Natural killer cell (primary cell): ENCODE results near the gene MRI1. TPM values are rescaled to one million over a fixed set of nuclear protein-coding genes. Genes with fewer than 3 reads are reported as not detected.

ENCODE experiments used
- ATAC-seq, 3 donors: fragments of 150-1000 bp in 2 of 3; fragments of 200-7000 bp in 1 of 3; cut with Tn5 transposase; 1 replicate in 1 of 3; 2 replicates in 2 of 3; pipeline ENCODE4 v1.10.0; 2021; ENCODE audit warnings: mild to moderate bottlenecking in 2 of 3, moderate library complexity in 2 of 3
- DNase-seq, 2 donors: peaks; one replicate each; pipeline versions ENCODE4 v3.0.0 to v3.0.0-alpha.2; 2013 to 2021; ENCODE audit warnings: mixed read lengths in 1 of 2
- H3K27ac ChIP-seq: one replicate; pipeline ENCODE4 v1.5.1; 2013; ENCODE audit warnings: mild to moderate bottlenecking, low read length
- H3K27me3 ChIP-seq: one replicate; pipeline ENCODE4 v1.6.1; 2013; ENCODE audit warnings: low read length; ENCODE audit not compliant: control insufficient read depth, insufficient read depth
- H3K36me3 ChIP-seq: one replicate; pipeline ENCODE4 v1.6.1; 2013; ENCODE audit warnings: low read length; ENCODE audit not compliant: control insufficient read depth, insufficient read depth
- H3K4me1 ChIP-seq: one replicate; pipeline ENCODE4 v1.6.1; 2013; ENCODE audit warnings: low read length; ENCODE audit not compliant: control insufficient read depth, insufficient read depth
- H3K4me3 ChIP-seq: one replicate; pipeline ENCODE4 v1.5.1; 2013; ENCODE audit warnings: low read length
- H3K9me3 ChIP-seq: one replicate; pipeline ENCODE4 v1.6.1; 2013; ENCODE audit warnings: low read length; ENCODE audit not compliant: control insufficient read depth, insufficient read depth
- H3K27ac Mint-ChIP-seq, 2 donors: one replicate each; pipeline ENCODE4 v1.8.0; 2022; ENCODE audit warnings: mild to moderate bottlenecking in 2 of 2, mixed read lengths in 2 of 2, moderate library complexity in 1 of 2
- H3K27me3 Mint-ChIP-seq, 2 donors: one replicate each; pipeline ENCODE4 v1.8.0; 2022; ENCODE audit warnings: low read depth in 2 of 2, mixed read lengths in 2 of 2
- H3K36me3 Mint-ChIP-seq: one replicate; pipeline ENCODE4 v1.8.0; 2022; ENCODE audit warnings: mixed read lengths
- H3K4me1 Mint-ChIP-seq, 2 donors: one replicate each; pipeline ENCODE4 v1.8.0; 2022; ENCODE audit warnings: mixed read lengths in 2 of 2
- H3K4me3 Mint-ChIP-seq: one replicate; pipeline ENCODE4 v1.8.0; 2022; ENCODE audit warnings: mild to moderate bottlenecking, moderate library complexity, mixed read lengths
- H3K9me3 Mint-ChIP-seq, 2 donors: one replicate each; pipeline ENCODE4 v1.8.0; 2022; ENCODE audit warnings: mixed read lengths in 2 of 2
- CTCF ChIP-seq: fragments of 200-600 bp; IDR thresholded peaks from one replicate; pipeline ENCODE4 v1.8.0; 2022; ENCODE audit warnings: antibody characterized with exemption
- WGBS: methylation state at CpG from one replicate; pipeline ENCODE4 v1.1.7; 2013; ENCODE audit warnings: missing lambda C conversion rate; ENCODE audit not compliant: insufficient coverage; 5-methylcytosine and 5-hydroxymethylcytosine counted together
- intact Hi-C: fragments of 100-400 bp; cut with micrococcal nuclease; formaldehyde crosslinking; loops from one replicate; pipeline ENCODE4 v1.14.2; 2022
- total RNA-seq, 4 donors: library from RNA; stranded (reverse); fragments of 120-200 nt in 1 of 4; gene quantifications; one replicate each; pipeline versions ENCODE4 v1.2.3 to v1.2.4, GENCODE V29; 2013 to 2022

The MRI1 gene
- total RNA-seq, 3 donors from 2014 or later (not counting 1 experiment from before 2014, with no cell fraction given), result 25.7 to 35.4 (median 26.7) TPM

- no peak for ATAC-seq
- no peaks in the 10 kb centered on the region for H3K36me3 Mint-ChIP-seq
These were observed 40.7 kb downstream of the MRI1 start for GRCh38 chr19:13804830-13805683.

GRCh38 chr19:13806728-13807127 lies 42.4 kb downstream of the MRI1 start:
- no peaks in the 10 kb centered on the region for H3K27me3 Mint-ChIP-seq
- H3K9me3 ChIP-seq, result no peaks in the 10 kb centered on the region
- H3K36me3 Mint-ChIP-seq, result no peaks in the 10 kb centered on the region
- H3K4me3 Mint-ChIP-seq, result no peak overlapping the region
- WGBS, result 86% methylated on average over 3 of the region's 3 CpGs
- no peak overlapping the region for H3K4me3 ChIP-seq
- no peak for TF ChIP-seq CTCF
- H3K9me3 Mint-ChIP-seq, result no peaks in the 10 kb centered on the region
- DNase-seq (no peak), ATAC-seq (no peak)
- no peaks in the 10 kb centered on the region for H3K4me1 Mint-ChIP-seq
- H3K27ac Mint-ChIP-seq, result no peak overlapping the region
- H3K27ac ChIP-seq, result no peak overlapping the region
- peaks cover 4% of the 10 kb centered on the region for H3K36me3 ChIP-seq
- H3K27me3 ChIP-seq, result no peaks in the 10 kb centered on the region
- H3K4me1 ChIP-seq, result no peaks in the 10 kb centered on the region
- intact Hi-C loops, result no loop called here

More at GRCh38 chr19:13804830-13805683, 40.7 kb downstream of the MRI1 start:
- DNase-seq, result peak in 1 of 2 donors; percentile 41
- Mint-ChIP-seq H3K27ac (no peak overlapping the region), H3K27me3 (no peaks in the 10 kb centered on the region), H3K4me1 (peaks cover 0 to 7% of the 10 kb centered on the region in 2 donors), H3K4me3 (no peak overlapping the region), H3K9me3 (no peaks in the 10 kb centered on the region)
- no peak for TF ChIP-seq CTCF
- H3K9me3 ChIP-seq, result no peaks in the 10 kb centered on the region
- H3K36me3 ChIP-seq, result peaks cover 4% of the 10 kb centered on the region
- no peak overlapping the region for H3K4me3 ChIP-seq
- WGBS, result 94% methylated on average over 35 of the region's 35 CpGs
- H3K27me3 ChIP-seq, result no peaks in the 10 kb centered on the region
- H3K27ac ChIP-seq, result no peak overlapping the region
- intact Hi-C loops, result no loop called here
- no peaks in the 10 kb centered on the region for H3K4me1 ChIP-seq

DNA sequence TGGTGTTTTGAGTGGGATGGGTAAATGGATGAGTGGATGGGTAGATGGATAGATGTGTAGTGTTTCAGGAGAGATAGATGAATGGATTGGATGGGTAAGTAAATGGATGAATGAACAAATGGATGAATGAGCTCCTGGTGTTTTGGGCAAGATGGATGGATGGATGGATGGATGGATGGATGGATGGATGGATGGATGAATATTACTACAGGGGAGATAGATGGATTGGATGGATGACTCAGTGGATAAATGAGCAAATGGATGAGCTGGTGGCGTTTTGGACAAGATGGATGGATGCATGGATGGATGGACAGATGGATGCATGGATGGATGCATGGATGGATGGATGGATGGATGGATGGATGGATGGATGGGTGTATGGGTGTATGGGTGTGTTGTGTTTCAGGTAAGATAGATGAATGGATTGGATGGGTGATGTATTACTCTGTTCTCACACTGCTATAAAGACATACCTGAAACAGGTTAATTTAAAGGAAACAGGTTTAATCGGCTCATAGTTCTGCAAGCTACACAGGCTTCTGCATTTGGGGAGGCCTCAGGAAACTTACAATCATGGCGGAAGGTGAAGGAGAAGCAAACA lies 43.2 kb downstream of the MRI1 start:
- Mint-ChIP-seq H3K27me3 (no peaks in the 10 kb centered on the region), H3K4me1 (no peaks in the 10 kb centered on the region), H3K9me3 (no peaks in the 10 kb centered on the region), H3K4me3 (no peak overlapping the region), H3K36me3 (no peaks in the 10 kb centered on the region), H3K27ac (no peak overlapping the region)
- ATAC-seq (no peak), DNase-seq (no peak)
- Histone ChIP-seq H3K4me3 (no peak overlapping the region), H3K27ac (no peak overlapping the region), H3K9me3 (no peaks in the 10 kb centered on the region), H3K27me3 (no peaks in the 10 kb centered on the region), H3K36me3 (peaks cover 4% of the 10 kb centered on the region), H3K4me1 (no peaks in the 10 kb centered on the region)
- no peak for TF ChIP-seq CTCF
- intact Hi-C loops, result no loop called here
- 88% methylated on average over 3 of the region's 3 CpGs for WGBS
